Loucy (cell line): Measurements from ENCODE around the gene NPEPPS.

ENCODE experiments used
- H2AFZ ChIP-seq: fragments of 200-600 bp; sonication (generic); 2 replicates; pipeline ENCODE4 v1.6.0; 2016; ENCODE audit warnings: antibody characterized with exemption, mild to moderate bottlenecking, low read length, moderate library complexity
- H3F3A ChIP-seq: fragments of 200-600 bp; 2 replicates; pipeline ENCODE4 v1.6.0; 2016; ENCODE audit warnings: antibody characterized with exemption, low read depth, mild to moderate bottlenecking
- H3K27me3 ChIP-seq: fragments of 200-600 bp; sonication (generic); 2 replicates; pipeline ENCODE4 v1.6.1; 2014; ENCODE audit warnings: low read length, mild to moderate bottlenecking; ENCODE audit not compliant: insufficient read depth, poor library complexity, severe bottlenecking
- H3K36me3 ChIP-seq: fragments of 200-600 bp; sonication (generic); 2 replicates; pipeline ENCODE4 v1.6.1; 2016; ENCODE audit warnings: low read length; ENCODE audit not compliant: insufficient read depth
- H3K4me1 ChIP-seq: fragments of 200-600 bp; sonication (generic); 2 replicates; pipeline ENCODE4 v1.5.1; 2014; ENCODE audit warnings: low read length, mild to moderate bottlenecking; ENCODE audit not compliant: insufficient read depth, poor library complexity, severe bottlenecking
- H3K4me2 ChIP-seq: fragments of 200-600 bp; sonication (generic); 2 replicates; pipeline ENCODE4 v1.6.0; 2014; ENCODE audit warnings: antibody characterized with exemption, low read length, low read depth, mild to moderate bottlenecking; ENCODE audit not compliant: poor library complexity, severe bottlenecking
- H3K4me3 ChIP-seq: fragments of 200-600 bp; sonication (generic); 2 replicates; pipeline ENCODE4 v1.5.1; 2014; ENCODE audit warnings: low read length, mild to moderate bottlenecking, mixed read lengths; ENCODE audit not compliant: poor library complexity, severe bottlenecking
- H3K79me2 ChIP-seq: fragments of 200-600 bp; sonication (generic); 2 replicates; pipeline ENCODE4 v1.6.1; 2014; ENCODE audit warnings: low read length; ENCODE audit not compliant: insufficient read depth
- H3K9ac ChIP-seq: fragments of 200-600 bp; sonication (generic); 2 replicates; pipeline ENCODE4 v1.6.0; 2014; ENCODE audit warnings: mild to moderate bottlenecking, low read depth, low read length, moderate library complexity; ENCODE audit not compliant: poor library complexity, severe bottlenecking
- H3K9me2 ChIP-seq: fragments of 200-600 bp; sonication (generic); replicated peaks from 2 replicates; pipeline ENCODE4 v1.6.1; 2016; ENCODE audit warnings: low read depth, low read length, mixed read lengths
- H3K9me3 ChIP-seq: fragments of 200-600 bp; sonication (generic); 2 replicates; pipeline ENCODE4 v1.6.1; 2014; ENCODE audit warnings: mild to moderate bottlenecking, antibody characterized with exemption, low read length, low read depth; ENCODE audit not compliant: insufficient read depth
- H4K20me1 ChIP-seq: fragments of 200-600 bp; sonication (generic); 2 replicates; pipeline ENCODE4 v1.6.0; 2014; ENCODE audit warnings: antibody characterized with exemption, low read length, mild to moderate bottlenecking; ENCODE audit not compliant: insufficient read depth, poor library complexity, severe bottlenecking
- EZH2phosphoT487 ChIP-seq: fragments of 200-600 bp; IDR thresholded peaks from 2 replicates; pipeline ENCODE4 v1.6.1; 2018; ENCODE audit warnings: antibody characterized with exemption, mild to moderate bottlenecking, moderate library complexity, borderline replicate concordance
- TF ChIP-seq, protein P1 (sequence below): fragments of 200-600 bp; sonication (generic); conservative IDR thresholded peaks from 2 replicates; pipeline ENCODE4 v1.5.1; 2014; ENCODE audit warnings: mild to moderate bottlenecking, antibody characterized with exemption, low read length

NPEPPS gene

DNA sequence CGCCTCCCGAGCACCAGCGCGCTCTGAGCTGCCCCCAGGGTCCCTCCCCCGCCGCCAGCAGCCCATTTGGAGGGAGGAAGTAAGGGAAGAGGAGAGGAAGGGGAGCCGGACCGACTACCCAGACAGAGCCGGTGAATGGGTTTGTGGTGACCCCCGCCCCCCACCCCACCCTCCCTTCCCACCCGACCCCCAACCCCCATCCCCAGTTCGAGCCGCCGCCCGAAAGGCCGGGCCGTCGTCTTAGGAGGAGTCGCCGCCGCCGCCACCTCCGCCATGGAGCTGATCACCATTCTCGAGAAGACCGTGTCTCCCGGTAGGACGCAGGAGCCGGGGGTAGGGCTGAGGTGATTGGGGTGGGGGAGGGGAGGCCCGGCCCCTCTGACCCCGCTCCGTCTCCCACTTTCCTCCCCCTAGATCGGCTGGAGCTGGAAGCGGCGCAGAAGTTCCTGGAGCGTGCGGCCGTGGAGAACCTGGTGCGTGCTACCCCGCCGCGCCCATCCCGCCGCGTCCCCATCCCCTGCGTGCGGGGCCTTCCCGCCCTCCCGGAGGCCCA is 119.1 kb downstream of the NPEPPS start:
- peaks cover 65% of the 10 kb centered on the region for H3K79me2 ChIP-seq
- peaks cover 48% of the 10 kb centered on the region for H3K4me1 ChIP-seq
- TF ChIP-seq EZH2phosphoT487, result no peak
- TF ChIP-seq, protein P1, sequence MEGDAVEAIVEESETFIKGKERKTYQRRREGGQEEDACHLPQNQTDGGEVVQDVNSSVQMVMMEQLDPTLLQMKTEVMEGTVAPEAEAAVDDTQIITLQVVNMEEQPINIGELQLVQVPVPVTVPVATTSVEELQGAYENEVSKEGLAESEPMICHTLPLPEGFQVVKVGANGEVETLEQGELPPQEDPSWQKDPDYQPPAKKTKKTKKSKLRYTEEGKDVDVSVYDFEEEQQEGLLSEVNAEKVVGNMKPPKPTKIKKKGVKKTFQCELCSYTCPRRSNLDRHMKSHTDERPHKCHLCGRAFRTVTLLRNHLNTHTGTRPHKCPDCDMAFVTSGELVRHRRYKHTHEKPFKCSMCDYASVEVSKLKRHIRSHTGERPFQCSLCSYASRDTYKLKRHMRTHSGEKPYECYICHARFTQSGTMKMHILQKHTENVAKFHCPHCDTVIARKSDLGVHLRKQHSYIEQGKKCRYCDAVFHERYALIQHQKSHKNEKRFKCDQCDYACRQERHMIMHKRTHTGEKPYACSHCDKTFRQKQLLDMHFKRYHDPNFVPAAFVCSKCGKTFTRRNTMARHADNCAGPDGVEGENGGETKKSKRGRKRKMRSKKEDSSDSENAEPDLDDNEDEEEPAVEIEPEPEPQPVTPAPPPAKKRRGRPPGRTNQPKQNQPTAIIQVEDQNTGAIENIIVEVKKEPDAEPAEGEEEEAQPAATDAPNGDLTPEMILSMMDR, result no peak
- H4K20me1 ChIP-seq, result peaks cover 45% of the 10 kb centered on the region
- H3K36me3 ChIP-seq, result peaks cover 32% of the 10 kb centered on the region
- no peaks in the 10 kb centered on the region; the same call in 1 of the 2 replicates for H3F3A ChIP-seq
- 0 out of 2 replicates have a peak overlapping the region, but pooled peaks have one; percentile 58 for H2AFZ ChIP-seq
- H3K4me3 ChIP-seq, result peak overlapping the region; percentile 83
- H3K9me2 ChIP-seq, result no peaks in the 10 kb centered on the region
- H3K9me3 ChIP-seq, result no peaks in the 10 kb centered on the region
- peak overlapping the region; percentile 93 for H3K9ac ChIP-seq
- no peak overlapping the region for H3K4me2 ChIP-seq
- no peaks in the 10 kb centered on the region for H3K27me3 ChIP-seq

- H2AFZ ChIP-seq, result no peak overlapping the region
Measured at GRCh38 chr17:47650525-47651522, 119.9 kb downstream of the NPEPPS start.

GRCh38 chr17:47651704-47652103 is 120.8 kb downstream of the NPEPPS start:
- H3K79me2 ChIP-seq, result peaks cover 82% of the 10 kb centered on the region
- peaks cover 49% of the 10 kb centered on the region for H3K36me3 ChIP-seq
- peak overlapping the region; percentile 93 for H3K4me2 ChIP-seq
- H3K27me3 ChIP-seq, result no peaks in the 10 kb centered on the region
- H2AFZ ChIP-seq, result no peak overlapping the region
- H3K4me1 ChIP-seq, result peaks cover 55% of the 10 kb centered on the region
- H3K4me3 ChIP-seq, result peak overlapping the region; percentile 99
- no peaks in the 10 kb centered on the region for H3K9me2 ChIP-seq
- no peaks in the 10 kb centered on the region; the same call in 1 of the 2 replicates for H3F3A ChIP-seq
- H4K20me1 ChIP-seq, result peaks cover 61% of the 10 kb centered on the region
- TF ChIP-seq EZH2phosphoT487, result no peak
- TF ChIP-seq, protein P1, result no peak
- peak overlapping the region; percentile 93 for H3K9ac ChIP-seq
- H3K9me3 ChIP-seq, result no peaks in the 10 kb centered on the region

More at GRCh38 chr17:47650525-47651522, 119.9 kb downstream of the NPEPPS start:
- no peak for TF ChIP-seq EZH2phosphoT487
- TF ChIP-seq, protein P1, result no peak
- Histone ChIP-seq H3K79me2 (peaks cover 73% of the 10 kb centered on the region), H3F3A (no peaks in the 10 kb centered on the region; the same call in 1 of the 2 replicates), H4K20me1 (peaks cover 52% of the 10 kb centered on the region), H3K4me2 (peak overlapping the region; percentile 93), H3K27me3 (no peaks in the 10 kb centered on the region), H3K9ac (peak overlapping the region; percentile 93), H3K4me1 (peaks cover 55% of the 10 kb centered on the region), H3K36me3 (peaks cover 40% of the 10 kb centered on the region), H3K9me3 (no peaks in the 10 kb centered on the region), H3K9me2 (no peaks in the 10 kb centered on the region), H3K4me3 (peak overlapping the region; percentile 99)
